Mucosa of gallbladder (tissue), 1 donor: ENCODE measurements around the gene PTH1R. TPM values are rescaled to one million over a fixed set of nuclear protein-coding genes. Genes with fewer than 3 reads are reported as not detected.
A peak's percentile ranks its signal among the peaks of the same experiment; 100 is the strongest.

Experiments
- DNase-seq: peaks from one replicate; pipeline ENCODE4 v3.0.0-alpha.2; 2020; ENCODE audit warnings: low spot score
- total RNA-seq: library from RNA; stranded (reverse); gene quantifications from one replicate; pipeline ENCODE4 v1.2.1, GENCODE V29; 2021
- donor health status: DM: no; HTN: no; CAD: no.

Gene PTH1R
- total RNA-seq, 1 donor from 2014 or later: 11.7 TPM

- DNase-seq: peak; percentile 78
Observed at GRCh38 chr3:46913644-46914043, 36.1 kb downstream of the PTH1R start.

DNA sequence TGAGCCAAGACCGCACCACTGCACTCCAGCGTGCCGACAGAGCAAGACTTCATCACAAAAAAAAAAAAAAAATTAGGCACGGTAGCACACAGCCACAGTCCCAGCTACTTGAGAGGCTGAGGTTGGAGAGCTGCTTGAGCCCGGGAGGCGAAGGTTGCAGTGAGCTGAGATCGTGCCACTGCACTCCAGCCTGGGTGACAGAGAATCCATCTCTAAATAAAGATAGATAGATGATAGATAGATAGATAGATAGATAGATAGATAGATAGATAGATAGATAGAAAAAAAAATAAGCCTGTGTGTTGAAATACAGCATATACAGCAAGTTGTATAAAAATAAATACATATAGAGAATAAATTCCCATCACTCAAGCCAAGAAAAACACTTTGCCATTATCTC is 37.3 kb downstream of the PTH1R start:
- no peak for DNase-seq

- no peak for DNase-seq
Observed at GRCh38 chr3:46915297-46915822, 37.8 kb downstream of the PTH1R start.

DNA sequence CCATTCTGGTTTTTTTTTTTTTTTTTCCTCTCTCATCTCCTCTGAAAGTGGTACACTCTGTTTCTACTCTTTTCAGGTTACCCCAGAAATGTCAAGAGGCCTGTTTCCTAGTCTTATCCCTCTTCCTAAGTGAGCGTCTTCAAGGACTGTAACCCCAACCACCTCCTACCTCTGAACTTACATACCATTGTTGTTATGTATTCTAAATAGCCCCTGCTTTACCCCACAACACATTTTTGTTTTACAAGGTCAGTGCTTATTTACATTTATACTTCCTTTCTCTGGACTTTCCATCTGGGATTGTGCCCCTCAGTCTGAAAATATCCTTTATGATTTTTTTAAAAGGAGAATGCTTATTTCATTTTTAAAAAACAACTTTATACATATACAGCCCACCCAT is 38.8 kb downstream of the PTH1R start:
- no peak for DNase-seq

DNA sequence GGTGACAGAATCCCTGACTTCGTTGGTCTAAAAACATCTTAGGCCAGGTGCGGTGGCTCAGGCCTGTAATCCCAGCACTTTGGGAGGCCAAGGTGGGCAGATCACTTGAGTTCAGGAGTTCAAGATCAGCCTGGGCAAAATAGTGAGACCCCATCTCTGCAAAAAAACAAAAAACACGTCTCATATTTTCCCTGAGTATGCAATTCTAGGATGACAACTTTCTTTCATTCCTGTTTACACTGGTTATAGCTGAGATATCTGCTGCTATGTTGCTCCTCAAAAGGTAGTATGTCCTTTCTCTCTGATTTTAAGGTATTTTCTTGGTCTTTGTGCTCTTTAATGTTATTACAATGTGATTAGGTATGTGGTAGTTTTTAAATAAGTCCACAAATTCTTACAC is 39.3 kb downstream of the PTH1R start:
- no peak for DNase-seq

GRCh38 chr3:46917257-46917656 is 39.7 kb downstream of the PTH1R start:
- no peak for DNase-seq

DNA sequence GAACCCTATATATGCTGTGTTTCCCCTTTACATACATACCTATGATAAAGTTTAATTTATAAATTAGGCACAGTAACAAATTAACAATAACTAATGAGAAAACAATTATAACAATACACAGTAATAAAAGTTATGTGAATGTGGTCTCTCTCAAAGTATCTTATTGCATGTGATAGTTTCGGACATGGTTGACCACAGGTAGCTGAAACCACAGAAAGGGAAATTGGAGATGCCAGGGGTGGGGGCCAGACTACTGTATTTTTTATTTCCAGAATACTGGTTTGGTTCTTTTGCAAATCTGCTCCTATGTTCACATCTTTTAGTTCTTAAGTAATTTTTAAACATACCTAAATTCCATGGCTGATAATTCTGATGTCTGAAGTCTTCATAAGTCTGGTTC is 40.7 kb downstream of the PTH1R start:
- DNase-seq: no peak

- no peak for DNase-seq
Observed at GRCh38 chr3:46918634-46919033, 41.1 kb downstream of the PTH1R start.

DNA sequence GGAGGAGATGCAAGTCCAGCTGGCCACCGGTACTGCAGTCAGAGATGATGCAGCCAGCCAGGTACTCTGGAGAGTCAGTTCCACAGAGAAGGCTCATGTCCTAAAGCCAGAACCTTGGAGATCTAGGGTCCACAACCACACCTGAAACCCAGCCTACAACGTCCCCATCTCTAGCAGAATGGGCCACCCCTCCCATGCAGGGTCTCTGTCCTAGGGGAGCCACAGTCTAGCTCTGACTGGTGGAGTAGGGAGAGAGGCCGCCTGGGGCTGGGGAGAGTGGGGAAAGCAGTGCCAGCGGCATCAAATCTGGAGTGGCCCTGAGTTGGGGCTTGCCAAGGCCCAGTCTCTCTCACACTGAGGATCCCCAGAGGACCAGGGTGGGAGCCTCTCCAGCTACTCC is 43.5 kb downstream of the PTH1R start:
- DNase-seq: no peak

DNA sequence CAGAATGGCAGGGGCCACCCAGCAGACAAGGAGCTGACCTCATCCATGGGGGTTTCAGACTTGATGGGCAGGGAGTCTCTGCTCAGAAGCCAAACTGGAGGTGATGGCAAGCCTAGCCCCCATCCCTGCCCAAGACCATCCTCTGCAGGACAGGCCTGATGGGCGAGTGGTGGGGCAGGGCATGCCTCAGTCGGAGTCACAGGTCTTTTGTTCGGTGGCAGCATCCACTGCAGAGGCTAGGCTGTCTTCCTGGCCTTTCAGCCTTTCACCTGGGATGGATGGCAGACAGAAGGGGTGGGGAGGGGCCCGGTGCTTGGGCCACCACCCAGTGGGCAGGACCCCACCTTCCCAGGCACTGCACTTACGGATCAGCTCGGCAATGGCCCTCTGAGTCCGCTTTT is 44.4 kb downstream of the PTH1R start:
- DNase-seq: no peak

GRCh38 chr3:46922426-46922825 is 44.9 kb downstream of the PTH1R start:
- no peak for DNase-seq

DNA sequence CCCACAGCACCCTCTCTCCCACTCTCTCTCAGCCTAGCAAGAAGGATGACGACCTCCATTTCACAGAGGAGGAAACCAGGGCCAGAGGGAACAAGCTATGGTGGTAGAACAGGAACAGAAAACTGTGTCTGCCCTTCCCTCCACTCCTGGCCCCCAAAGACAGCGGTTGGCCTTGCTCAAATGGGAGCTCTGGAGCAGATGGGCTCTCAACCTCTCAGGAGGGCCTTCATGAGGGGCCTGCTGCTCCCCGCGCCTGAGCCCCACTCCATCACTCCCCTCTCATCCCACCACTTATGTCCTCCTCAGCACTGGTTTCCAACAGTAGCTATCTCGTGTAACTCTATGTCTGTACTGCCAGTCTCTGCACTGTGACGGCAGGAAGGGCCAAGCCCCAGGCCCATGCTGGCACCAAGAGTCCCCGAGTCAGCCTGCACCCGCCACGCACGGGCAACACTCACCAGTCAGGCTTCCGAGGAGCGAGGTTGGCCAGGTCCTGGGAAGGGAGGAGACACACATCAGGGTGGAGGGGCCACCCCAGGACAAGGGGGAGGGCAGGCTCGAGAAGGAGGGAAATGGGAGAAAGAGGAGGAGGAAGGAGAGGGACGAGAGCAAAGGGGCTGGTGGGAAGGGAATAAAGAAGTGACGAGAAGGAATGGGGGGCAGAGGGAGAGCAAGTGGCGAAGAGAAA is 45.5 kb downstream of the PTH1R start:
- DNase-seq: no peak

- DNase-seq: no peak
Observed at GRCh38 chr3:46923559-46924350, 46.2 kb downstream of the PTH1R start.

DNA sequence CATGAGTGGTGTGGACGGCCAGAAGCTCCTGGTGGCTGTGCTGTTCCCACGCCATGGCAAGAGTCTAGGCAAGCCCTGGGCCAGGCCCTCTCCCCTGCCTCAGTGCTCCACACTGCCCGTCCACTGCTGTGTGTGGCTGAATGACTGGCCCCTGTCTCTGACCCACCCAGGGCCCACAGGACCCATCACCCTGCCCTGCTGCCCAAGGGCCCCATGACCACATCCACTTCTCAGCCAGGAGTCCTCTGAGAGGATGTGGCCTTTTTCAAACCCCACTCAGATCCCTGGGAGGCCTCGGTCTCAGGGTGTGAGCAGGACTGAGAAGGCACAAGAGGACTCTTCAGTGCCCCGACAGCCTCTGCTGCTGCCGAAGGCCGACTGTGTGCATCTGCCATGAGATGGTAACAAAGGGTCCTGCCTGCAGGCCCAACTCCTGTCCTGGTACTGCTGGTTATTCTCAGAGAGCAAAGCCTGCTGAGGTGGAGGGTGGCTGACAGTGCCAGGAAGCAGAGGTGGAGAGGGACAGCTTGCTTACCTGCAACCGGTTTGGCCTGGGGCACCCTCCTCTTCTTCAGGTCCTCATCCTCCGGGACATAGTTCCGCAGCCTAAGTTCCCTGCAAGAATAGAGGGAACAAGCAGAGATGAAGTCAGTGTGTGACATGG is 47.5 kb downstream of the PTH1R start:
- no peak for DNase-seq

- DNase-seq: no peak
Observed at GRCh38 chr3:46925585-46925934, 48.0 kb downstream of the PTH1R start.

DNA sequence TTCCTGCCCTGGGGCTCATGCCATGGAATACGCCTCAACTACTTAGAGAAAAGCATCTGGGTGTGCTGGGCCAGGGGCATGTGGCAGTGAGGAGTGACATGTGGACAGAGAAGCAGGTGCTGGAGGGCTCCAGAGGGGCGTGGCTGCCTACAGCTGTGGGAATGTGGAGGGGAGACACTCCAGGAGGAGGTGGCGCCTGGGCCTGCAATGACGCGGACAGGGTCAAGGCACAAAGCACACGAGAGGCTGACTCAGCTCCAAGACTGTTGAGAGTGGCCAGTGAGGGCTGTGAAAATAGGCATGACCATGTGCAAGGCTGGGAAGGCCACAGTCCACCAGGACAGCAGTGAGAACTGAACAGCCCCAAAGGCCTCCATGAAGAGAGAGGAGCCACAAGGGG is 48.5 kb downstream of the PTH1R start:
- no peak for DNase-seq

DNA sequence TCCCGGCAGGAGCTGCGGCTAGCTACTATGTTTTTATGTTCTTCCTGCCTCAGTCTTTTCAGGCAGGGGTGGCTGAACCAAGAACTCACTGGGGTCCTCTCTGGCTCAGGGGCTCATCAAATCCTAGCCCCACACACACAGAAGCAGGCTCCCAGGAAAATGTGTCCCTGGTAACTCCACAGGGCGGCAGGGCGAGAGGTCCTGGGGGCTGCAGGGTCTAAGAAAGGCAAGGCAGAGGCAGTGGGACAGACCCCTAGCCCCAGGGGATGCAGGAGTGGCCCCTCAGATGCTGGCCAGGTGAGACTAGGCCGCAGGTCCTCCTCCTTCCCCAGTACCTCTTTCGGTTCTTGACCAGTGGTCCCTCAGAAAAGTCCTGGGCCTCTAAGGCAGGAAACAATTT is 48.9 kb downstream of the PTH1R start:
- no peak for DNase-seq

DNA sequence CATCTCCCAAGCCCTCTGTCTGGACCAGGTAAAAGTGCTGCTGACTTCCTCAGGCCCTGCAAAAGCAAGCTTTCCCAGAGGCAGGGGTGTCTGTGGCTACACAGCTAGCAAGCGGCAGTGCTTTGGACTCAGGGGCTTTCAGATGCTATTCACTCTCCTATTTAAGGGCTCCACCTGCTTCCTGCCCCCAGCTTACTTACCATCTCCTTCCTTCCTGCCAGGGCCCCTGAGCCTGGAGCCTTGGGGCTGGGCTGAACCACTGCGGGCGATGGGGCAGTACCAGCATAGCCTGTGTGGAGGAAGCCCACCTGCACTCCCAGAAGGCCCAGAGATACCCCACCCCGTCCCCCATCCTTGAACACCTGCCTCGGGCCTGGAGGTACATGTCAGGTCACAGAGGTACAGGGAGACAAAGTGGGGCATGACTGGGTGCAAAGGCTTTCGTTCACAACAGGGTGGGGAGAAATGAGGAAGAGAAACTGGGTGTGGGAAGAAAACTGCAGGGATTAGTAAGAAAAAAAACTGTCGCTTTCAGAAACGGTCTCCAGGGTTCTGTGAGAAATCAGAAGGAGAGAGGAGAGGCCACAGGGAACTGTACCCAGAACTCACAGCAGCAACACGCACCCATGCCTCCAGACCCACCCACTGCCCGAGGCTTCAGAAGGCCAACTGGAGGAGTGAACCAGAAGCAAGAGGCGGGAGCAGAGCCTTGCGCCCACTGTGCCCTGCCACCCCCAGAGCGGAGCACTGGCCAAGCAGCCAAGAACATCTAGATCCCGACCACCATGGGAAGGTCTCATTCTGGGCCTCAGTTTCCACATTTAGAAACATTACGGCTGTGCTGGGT is 49.6 kb downstream of the PTH1R start:
- no peak for DNase-seq

GRCh38 chr3:46927718-46928073 is 50.2 kb downstream of the PTH1R start:
- no peak for DNase-seq

DNA sequence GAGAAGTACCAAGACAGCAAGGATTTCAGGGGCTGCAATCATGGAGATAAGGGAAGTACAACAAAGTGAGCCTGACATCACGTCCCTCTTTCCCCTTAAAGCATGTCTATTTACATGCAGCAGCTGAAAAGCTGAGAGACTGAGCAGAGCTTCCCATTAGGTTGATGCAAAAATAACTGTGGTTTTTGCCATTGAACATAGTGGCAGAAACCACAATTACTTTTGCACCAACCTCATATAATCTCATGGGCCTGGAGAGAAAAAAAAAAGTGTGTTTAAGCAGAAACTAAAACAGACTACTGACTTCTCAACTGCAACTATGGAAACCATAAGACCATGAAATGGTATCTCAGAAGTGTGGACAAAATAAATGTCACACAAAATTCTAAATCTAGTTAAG is 50.8 kb downstream of the PTH1R start:
- no peak for DNase-seq

DNA sequence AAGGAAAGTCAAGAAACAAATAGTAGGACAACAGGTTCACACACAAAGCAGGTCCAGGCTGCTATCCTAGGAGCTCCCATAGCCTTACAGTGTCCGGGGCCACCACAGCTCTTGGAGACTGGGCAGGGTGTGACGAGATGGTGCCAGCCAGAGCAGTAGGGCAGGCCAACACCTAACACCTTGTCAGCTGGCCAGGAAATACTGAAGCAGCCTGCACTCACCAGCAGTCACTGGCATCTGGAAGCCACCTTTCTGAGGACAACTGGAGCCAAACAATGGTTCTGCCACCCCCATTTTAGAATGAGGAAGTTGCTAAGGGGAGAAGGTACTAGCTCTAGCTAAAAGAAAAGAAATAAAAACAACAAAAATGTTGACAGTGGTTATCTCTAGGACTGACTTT is 51.8 kb downstream of the PTH1R start:
- peak; percentile 81 for DNase-seq
